Calu3 (cell line): ENCODE results near the gene LZTFL1. TPM values are rescaled to one million over a fixed set of nuclear protein-coding genes. Genes with fewer than 3 reads are reported as not detected.

Experiments used
- BruUV-seq: library from RNA; stranded (reverse); fragments of 400-500 nt; replicated peaks from 2 replicates; lab custom pipeline; 2021; lab: Mats Ljungman, UMichigan
- CTCF ChIA-PET: fragments of 300-600 bp; sonication (Branson Sonifier 250); formaldehyde crosslinking; loops from one replicate; lab custom pipeline; 2022; ENCODE audit warnings: antibody characterized with exemption; lab: Charles Lee
- DNase-seq: peaks from one replicate; pipeline ENCODE4 v3.0.0; 2022
- H3K27ac Mint-ChIP-seq: one replicate; pipeline ENCODE4 v1.8.0; 2022; ENCODE audit warnings: mixed read lengths; ENCODE audit not compliant: unreplicated experiment
- H3K27me3 Mint-ChIP-seq: one replicate; pipeline ENCODE4 v1.8.0; 2022; ENCODE audit warnings: mixed read lengths; ENCODE audit not compliant: unreplicated experiment
- H3K36me3 Mint-ChIP-seq: one replicate; pipeline ENCODE4 v1.8.0; 2022; ENCODE audit warnings: mild to moderate bottlenecking, moderate library complexity, mixed read lengths; ENCODE audit not compliant: insufficient read depth, unreplicated experiment
- H3K4me1 Mint-ChIP-seq: one replicate; pipeline ENCODE4 v1.8.0; 2022; ENCODE audit warnings: mild to moderate bottlenecking, low read depth, mixed read lengths; ENCODE audit not compliant: unreplicated experiment
- H3K4me3 Mint-ChIP-seq: one replicate; pipeline ENCODE4 v1.8.0; 2022; ENCODE audit warnings: mild to moderate bottlenecking, low read depth, moderate library complexity, mixed read lengths; ENCODE audit not compliant: unreplicated experiment
- H3K9me3 Mint-ChIP-seq: one replicate; pipeline ENCODE4 v1.8.0; 2022; ENCODE audit warnings: low read depth, mixed read lengths; ENCODE audit not compliant: unreplicated experiment
- intact Hi-C: fragments of 100-400 bp; cut with micrococcal nuclease; formaldehyde crosslinking; loops from one replicate; pipeline ENCODE4 v1.10.0; 2022; ENCODE audit not compliant: unreplicated experiment
- total RNA-seq: library from RNA; stranded (reverse); gene quantifications from 2 replicates; pipeline ENCODE4 v1.2.3, GENCODE V29; 2022
- TF ChIP-seq, protein P1 (sequence below): fragments of 200-600 bp; IDR thresholded peaks from one replicate; pipeline ENCODE4 v1.8.0; 2022; ENCODE audit warnings: antibody characterized with exemption; ENCODE audit not compliant: unreplicated experiment

Gene LZTFL1
- total RNA-seq, 1 experiment from 2014 or later: 12.7 TPM

GRCh38 chr3:45817831-45818522, 23.9 kb downstream of the LZTFL1 start:
- H3K9me3 Mint-ChIP-seq: no peaks in the 10 kb centered on the region
- DNase-seq: peak; percentile 70
- intact Hi-C loops: no loop called here
- H3K27ac Mint-ChIP-seq: peak overlapping the region; percentile 53
- peak overlapping the region; percentile 0 for H3K4me3 Mint-ChIP-seq
- CTCF ChIA-PET: interaction anchor here (0.6 to 1.4 kb wide), 3 partner anchors 12 to 307 kb away, joined by 3 to 4 read pairs (median 4); no protein-coding TSS in a partner anchor
- H3K4me1 Mint-ChIP-seq: peaks cover 28% of the 10 kb centered on the region
- TF ChIP-seq, protein P1, sequence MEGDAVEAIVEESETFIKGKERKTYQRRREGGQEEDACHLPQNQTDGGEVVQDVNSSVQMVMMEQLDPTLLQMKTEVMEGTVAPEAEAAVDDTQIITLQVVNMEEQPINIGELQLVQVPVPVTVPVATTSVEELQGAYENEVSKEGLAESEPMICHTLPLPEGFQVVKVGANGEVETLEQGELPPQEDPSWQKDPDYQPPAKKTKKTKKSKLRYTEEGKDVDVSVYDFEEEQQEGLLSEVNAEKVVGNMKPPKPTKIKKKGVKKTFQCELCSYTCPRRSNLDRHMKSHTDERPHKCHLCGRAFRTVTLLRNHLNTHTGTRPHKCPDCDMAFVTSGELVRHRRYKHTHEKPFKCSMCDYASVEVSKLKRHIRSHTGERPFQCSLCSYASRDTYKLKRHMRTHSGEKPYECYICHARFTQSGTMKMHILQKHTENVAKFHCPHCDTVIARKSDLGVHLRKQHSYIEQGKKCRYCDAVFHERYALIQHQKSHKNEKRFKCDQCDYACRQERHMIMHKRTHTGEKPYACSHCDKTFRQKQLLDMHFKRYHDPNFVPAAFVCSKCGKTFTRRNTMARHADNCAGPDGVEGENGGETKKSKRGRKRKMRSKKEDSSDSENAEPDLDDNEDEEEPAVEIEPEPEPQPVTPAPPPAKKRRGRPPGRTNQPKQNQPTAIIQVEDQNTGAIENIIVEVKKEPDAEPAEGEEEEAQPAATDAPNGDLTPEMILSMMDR: no peak
- H3K36me3 Mint-ChIP-seq: peaks cover 12% of the 10 kb centered on the region
- no peaks in the 10 kb centered on the region for H3K27me3 Mint-ChIP-seq
- BruUV-seq: no TSS peak

DNA sequence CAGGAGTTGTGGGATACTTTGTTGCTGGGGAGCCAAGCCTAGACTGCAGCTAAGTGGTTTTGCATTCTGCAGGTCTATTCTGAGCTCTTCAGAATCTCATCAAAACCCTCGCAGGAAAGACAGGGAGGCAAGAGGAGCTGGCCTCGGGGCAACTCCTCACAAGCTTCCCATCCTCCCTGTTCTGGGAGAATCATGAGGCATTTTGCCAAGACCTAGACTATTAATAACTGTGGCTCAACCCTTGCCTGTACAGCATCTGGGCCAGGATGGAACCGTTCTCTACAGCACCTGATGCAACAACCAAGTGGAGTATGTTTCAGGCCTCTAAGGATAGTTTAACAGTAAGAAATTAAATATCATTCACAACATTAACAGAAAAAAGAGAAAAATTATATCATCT, 25.4 kb downstream of the LZTFL1 start:
- intact Hi-C loops: no loop called here

DNA sequence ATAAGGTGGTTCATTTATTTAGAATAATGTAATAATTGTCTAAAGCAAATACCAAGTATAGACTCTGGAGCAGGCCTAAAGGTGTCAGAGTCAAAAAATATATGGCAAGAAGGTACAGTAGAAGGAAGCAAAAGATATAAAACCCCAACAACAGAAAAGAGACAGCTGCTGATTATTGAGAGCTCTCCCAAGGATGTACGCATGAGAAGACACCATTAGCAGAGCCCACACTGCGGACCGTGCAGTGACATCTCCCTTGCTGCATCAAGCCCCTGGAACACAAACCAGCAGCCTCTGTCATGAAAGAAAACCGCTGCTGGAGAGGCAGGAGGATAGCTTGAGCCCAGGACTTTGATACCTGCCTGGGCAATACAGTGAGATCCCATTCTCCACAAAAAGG, 27.6 kb downstream of the LZTFL1 start:
- H3K4me1 Mint-ChIP-seq: peaks cover 22% of the 10 kb centered on the region
- no peak overlapping the region for H3K27ac Mint-ChIP-seq
- no peak for DNase-seq
- H3K36me3 Mint-ChIP-seq: peaks cover 8% of the 10 kb centered on the region
- intact Hi-C loops: no loop called here
- H3K27me3 Mint-ChIP-seq: no peaks in the 10 kb centered on the region
- CTCF ChIA-PET: no interaction called here
- H3K4me3 Mint-ChIP-seq: no peak overlapping the region
- no TSS peak for BruUV-seq
- H3K9me3 Mint-ChIP-seq: no peaks in the 10 kb centered on the region
- TF ChIP-seq, protein P1: no peak

More for the DNA sequence above, 25.4 kb downstream of the LZTFL1 start:
- no peak overlapping the region for H3K4me3 Mint-ChIP-seq
- H3K36me3 Mint-ChIP-seq: peaks cover 11% of the 10 kb centered on the region
- H3K4me1 Mint-ChIP-seq: peaks cover 28% of the 10 kb centered on the region
- H3K27ac Mint-ChIP-seq: no peak overlapping the region
- CTCF ChIA-PET: no interaction called here
- H3K27me3 Mint-ChIP-seq: no peaks in the 10 kb centered on the region
- TF ChIP-seq, protein P1: no peak
- BruUV-seq: no TSS peak
- no peaks in the 10 kb centered on the region for H3K9me3 Mint-ChIP-seq
- no peak for DNase-seq

- CTCF ChIA-PET: interaction anchor here (0.9 kb wide), 1 partner anchor 33 kb away, joined by 3 read pairs; no protein-coding TSS in a partner anchor
Observed at GRCh38 chr3:45807681-45808540, 34.0 kb downstream of the LZTFL1 start.

More at GRCh38 chr3:45807681-45808540, 34.0 kb downstream of the LZTFL1 start:
- no TSS peak for BruUV-seq
- intact Hi-C loops: no loop called here
- TF ChIP-seq, protein P1: no peak
- Mint-ChIP-seq H3K36me3 (no peaks in the 10 kb centered on the region), H3K9me3 (no peaks in the 10 kb centered on the region), H3K4me3 (no peak overlapping the region), H3K27me3 (no peaks in the 10 kb centered on the region), H3K4me1 (no peaks in the 10 kb centered on the region), H3K27ac (no peak overlapping the region)
- DNase-seq: no peak
